ENCODE results near the gene PDE11A. TPM values are rescaled to one million over a fixed set of nuclear protein-coding genes. Genes with fewer than 3 reads are reported as not detected.

PDE11A gene
- total RNA-seq, 1 donor from 2014 or later = 0.27 TPM

DNA sequence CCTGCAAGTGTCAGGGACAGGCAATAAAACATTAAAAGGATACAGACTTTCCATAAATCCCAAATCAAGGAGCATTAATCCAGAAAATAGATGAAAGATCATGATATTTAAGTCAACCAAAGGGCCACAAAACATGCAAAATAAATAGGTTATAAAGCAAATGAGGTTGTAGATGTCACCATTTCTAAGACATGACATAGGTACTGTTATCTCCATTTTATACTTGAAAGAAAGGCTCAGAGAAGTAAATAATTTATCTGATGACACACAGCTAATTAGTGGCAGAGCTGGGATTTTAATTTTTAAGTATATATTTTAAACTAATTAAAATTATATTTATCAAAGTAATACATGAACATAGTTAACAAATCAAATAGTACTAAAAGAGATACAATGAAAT is 378.2 kb downstream of the PDE11A start:
- Mint-ChIP-seq H3K27me3 (ENCODE audit: unreplicated experiment) (no peaks in the 10 kb centered on the region), H3K27ac (ENCODE audit: unreplicated experiment) (no peak overlapping the region), H3K9me3 (ENCODE audit: unreplicated experiment) (no peaks in the 10 kb centered on the region), H3K4me1 (ENCODE audit: low read depth, unreplicated experiment) (no peaks in the 10 kb centered on the region), H3K4me3 (ENCODE audit: unreplicated experiment) (no peak overlapping the region), H3K36me3 (ENCODE audit: unreplicated experiment) (no peaks in the 10 kb centered on the region)
- TF ChIP-seq, protein P1, sequence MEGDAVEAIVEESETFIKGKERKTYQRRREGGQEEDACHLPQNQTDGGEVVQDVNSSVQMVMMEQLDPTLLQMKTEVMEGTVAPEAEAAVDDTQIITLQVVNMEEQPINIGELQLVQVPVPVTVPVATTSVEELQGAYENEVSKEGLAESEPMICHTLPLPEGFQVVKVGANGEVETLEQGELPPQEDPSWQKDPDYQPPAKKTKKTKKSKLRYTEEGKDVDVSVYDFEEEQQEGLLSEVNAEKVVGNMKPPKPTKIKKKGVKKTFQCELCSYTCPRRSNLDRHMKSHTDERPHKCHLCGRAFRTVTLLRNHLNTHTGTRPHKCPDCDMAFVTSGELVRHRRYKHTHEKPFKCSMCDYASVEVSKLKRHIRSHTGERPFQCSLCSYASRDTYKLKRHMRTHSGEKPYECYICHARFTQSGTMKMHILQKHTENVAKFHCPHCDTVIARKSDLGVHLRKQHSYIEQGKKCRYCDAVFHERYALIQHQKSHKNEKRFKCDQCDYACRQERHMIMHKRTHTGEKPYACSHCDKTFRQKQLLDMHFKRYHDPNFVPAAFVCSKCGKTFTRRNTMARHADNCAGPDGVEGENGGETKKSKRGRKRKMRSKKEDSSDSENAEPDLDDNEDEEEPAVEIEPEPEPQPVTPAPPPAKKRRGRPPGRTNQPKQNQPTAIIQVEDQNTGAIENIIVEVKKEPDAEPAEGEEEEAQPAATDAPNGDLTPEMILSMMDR (IDR thresholded peaks at IDR 0.05; ENCODE audit: partially characterized antibody, unreplicated experiment) = no peak
- DNase-seq = no peak

DNA sequence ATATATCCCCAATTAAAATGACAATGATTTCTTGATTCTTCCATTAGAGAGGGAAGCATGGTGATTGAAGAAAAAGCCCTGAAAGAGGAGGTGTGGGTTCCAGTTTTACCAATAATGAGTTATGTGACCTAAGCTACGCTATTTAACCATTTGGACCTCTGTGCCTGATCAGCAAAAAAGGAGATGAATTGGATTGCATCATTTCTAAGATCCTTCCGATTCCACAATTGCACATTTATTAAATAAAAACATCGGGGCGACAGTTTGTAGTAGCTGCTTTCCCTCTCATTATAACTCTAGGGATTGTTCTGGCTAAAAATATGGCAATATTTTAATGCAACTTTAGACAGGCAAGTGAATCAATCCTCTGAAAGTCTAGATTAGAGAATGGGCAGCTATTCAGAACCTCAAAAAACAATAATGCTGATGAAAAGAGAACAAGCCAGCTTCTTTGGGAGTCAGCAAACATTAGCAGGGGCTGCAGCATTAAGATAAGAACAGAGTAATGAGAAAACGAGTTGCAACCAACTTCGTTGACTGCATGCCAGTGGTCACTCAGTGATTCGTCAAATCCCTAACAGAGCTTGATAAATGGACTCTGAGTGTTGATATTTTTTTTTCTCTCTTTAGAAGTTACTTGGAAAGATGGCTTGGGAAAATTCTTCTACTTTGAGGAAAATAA is 378.8 kb downstream of the PDE11A start:
- Mint-ChIP-seq H3K4me1 (ENCODE audit: low read depth, unreplicated experiment) (no peaks in the 10 kb centered on the region), H3K4me3 (ENCODE audit: unreplicated experiment) (no peak overlapping the region), H3K36me3 (ENCODE audit: unreplicated experiment) (no peaks in the 10 kb centered on the region), H3K27ac (ENCODE audit: unreplicated experiment) (no peak overlapping the region), H3K9me3 (ENCODE audit: unreplicated experiment) (no peaks in the 10 kb centered on the region), H3K27me3 (ENCODE audit: unreplicated experiment) (no peaks in the 10 kb centered on the region)
- TF ChIP-seq, protein P1 (IDR thresholded peaks at IDR 0.05; ENCODE audit: partially characterized antibody, unreplicated experiment) = no peak
- no peak for DNase-seq

DNA sequence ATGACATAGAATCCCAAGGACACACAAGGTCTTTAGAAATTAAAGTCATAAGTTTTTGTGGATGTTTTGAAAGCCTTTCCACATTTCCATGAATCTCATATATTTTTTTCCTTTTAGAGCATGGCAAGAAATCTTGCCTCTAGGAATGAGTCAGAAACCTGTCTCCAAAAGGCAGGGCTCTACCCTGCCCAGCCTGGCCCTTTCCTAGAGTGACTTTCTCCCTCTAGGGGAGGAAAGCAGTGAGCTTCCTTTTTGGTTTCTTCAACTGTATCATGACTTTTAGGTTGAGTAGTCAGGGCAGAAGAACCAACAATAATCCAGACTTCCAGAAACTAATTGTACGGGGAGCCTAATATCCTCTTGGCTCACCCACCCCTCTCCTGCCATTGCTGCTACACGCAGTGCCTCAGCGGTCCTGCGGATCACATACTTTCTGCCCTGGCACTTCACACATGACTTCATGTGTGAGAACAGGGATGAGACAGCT is 379.8 kb downstream of the PDE11A start:
- no peak overlapping the region for H3K4me3 Mint-ChIP-seq (ENCODE audit: unreplicated experiment)
- H3K27me3 Mint-ChIP-seq (ENCODE audit: unreplicated experiment) = no peaks in the 10 kb centered on the region
- DNase-seq = no peak
- H3K9me3 Mint-ChIP-seq (ENCODE audit: unreplicated experiment) = no peaks in the 10 kb centered on the region
- TF ChIP-seq, protein P1 (IDR thresholded peaks at IDR 0.05; ENCODE audit: partially characterized antibody, unreplicated experiment) = no peak
- H3K36me3 Mint-ChIP-seq (ENCODE audit: unreplicated experiment) = no peaks in the 10 kb centered on the region
- H3K27ac Mint-ChIP-seq (ENCODE audit: unreplicated experiment) = no peak overlapping the region
- H3K4me1 Mint-ChIP-seq (ENCODE audit: low read depth, unreplicated experiment) = no peaks in the 10 kb centered on the region

DNA sequence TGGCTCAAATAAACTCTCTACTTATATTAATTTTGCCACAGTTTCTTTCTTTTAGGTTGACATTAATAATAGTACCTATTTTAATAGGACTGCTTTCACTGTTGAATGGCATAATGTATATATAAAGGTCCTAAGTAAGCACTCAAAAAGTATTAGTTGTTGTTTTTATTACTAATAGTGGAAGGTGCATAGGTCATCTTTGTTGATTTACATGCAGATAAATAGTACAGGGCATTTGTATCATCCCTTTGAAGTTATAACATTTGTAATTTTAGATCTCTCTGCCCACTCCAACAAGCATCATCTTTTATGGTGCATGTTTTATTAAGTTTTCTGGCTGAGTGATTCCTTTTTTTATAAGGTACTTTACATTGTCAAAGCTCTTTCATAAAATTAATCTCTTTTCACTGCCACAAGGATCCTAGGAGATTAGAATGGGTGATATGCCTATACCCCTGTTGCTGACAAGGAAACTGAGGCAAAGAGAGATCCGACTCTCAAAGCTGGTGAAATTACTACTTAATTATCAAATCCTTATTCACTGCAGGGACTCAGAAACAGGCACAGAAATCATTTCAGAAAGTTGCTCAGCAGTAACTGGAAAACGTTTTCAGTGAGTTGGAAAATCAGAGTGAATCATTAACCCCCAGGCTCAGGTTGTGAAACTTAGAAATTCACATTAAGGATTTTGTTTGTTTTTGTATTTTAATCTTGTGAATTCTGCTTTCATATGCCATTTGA is 380.4 kb downstream of the PDE11A start:
- TF ChIP-seq, protein P1 (IDR thresholded peaks at IDR 0.05; ENCODE audit: partially characterized antibody, unreplicated experiment) = no peak
- Mint-ChIP-seq H3K4me3 (ENCODE audit: unreplicated experiment) (no peak overlapping the region), H3K27me3 (ENCODE audit: unreplicated experiment) (no peaks in the 10 kb centered on the region), H3K4me1 (ENCODE audit: low read depth, unreplicated experiment) (no peaks in the 10 kb centered on the region), H3K36me3 (ENCODE audit: unreplicated experiment) (no peaks in the 10 kb centered on the region), H3K9me3 (ENCODE audit: unreplicated experiment) (no peaks in the 10 kb centered on the region), H3K27ac (ENCODE audit: unreplicated experiment) (no peak overlapping the region)
- no peak for DNase-seq

DNA sequence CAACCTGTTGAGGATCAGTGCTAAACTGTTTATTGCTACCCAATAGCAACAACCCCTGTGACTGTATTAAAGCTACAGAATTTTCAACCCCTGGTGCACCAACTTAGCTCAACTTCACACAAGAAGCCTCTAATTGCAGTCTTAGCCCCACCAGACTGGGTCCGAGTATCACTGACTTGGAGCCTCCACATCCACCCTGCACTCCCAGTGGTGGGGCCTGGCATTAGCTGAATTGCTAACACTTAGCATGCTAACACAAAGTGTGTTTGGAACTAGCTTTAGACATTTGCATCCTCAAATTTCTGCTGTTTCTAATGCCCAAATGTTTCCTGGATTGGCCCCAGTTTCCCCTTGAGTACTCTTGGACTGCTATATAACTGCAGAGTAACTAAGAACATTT is 381.4 kb downstream of the PDE11A start:
- Mint-ChIP-seq H3K27ac (ENCODE audit: unreplicated experiment) (no peak overlapping the region), H3K36me3 (ENCODE audit: unreplicated experiment) (no peaks in the 10 kb centered on the region), H3K27me3 (ENCODE audit: unreplicated experiment) (no peaks in the 10 kb centered on the region), H3K4me3 (ENCODE audit: unreplicated experiment) (no peak overlapping the region), H3K4me1 (ENCODE audit: low read depth, unreplicated experiment) (no peaks in the 10 kb centered on the region), H3K9me3 (ENCODE audit: unreplicated experiment) (no peaks in the 10 kb centered on the region)
- TF ChIP-seq, protein P1 (IDR thresholded peaks at IDR 0.05; ENCODE audit: partially characterized antibody, unreplicated experiment) = no peak
- no peak for DNase-seq
